ENCODE measurements around the gene DLL3.
"Not testable (repeated sequence)": the region's sequence is repeated elsewhere in the genome, so short reads cannot be mapped to it uniquely, and the experiment has no call there.

The DLL3 gene

DNA sequence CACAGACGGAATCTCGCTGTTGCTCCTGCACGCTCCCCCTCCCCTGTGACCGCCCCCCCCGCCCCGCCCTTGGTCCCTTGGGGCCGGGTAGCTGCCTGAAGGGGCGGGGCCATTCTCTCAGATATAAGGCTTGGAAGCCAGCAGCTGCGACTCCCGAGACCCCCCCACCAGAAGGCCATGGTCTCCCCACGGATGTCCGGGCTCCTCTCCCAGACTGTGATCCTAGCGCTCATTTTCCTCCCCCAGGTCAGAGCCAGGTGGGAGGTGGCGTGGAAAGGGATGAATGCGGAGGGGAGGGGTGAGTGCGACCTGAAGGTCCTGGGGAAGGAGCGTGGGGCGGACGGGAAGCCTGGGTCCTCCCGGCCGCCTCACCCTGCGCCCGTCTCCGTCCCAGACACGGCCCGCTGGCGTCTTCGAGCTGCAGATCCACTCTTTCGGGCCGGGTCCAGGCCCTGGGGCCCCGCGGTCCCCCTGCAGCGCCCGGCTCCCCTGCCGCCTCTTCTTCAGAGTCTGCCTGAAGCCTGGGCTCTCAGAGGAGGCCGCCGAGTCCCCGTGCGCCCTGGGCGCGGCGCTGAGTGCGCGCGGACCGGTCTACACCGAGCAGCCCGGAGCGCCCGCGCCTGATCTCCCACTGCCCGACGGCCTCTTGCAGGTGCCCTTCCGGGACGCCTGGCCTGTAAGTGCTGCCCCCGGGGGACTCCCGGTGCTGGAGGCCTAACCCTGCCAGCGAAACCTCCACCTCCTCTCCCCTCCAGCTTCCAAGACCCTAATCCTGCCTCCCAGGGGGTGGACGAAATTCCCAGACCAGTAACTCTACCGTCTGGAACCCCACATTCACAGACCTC lies at the start of gene DLL3:
Gene DLL3 (plus strand): TSS at position 150 of the 845 bp plus-strand sequence. CDS start 28 bp downstream, at position 178.
- no peak for DNase-seq (ENCODE audit: low read depth, low spot score)

- DNase-seq (ENCODE audit: low read depth, low spot score): no peak
Observed at GRCh38 chr19:39449116-39449797, 49.5 kb upstream of the DLL3 start.

GRCh38 chr19:39451257-39451656 lies 47.5 kb upstream of the DLL3 start:
- DNase-seq (ENCODE audit: low read depth, low spot score): not testable (repeated sequence)

DNA sequence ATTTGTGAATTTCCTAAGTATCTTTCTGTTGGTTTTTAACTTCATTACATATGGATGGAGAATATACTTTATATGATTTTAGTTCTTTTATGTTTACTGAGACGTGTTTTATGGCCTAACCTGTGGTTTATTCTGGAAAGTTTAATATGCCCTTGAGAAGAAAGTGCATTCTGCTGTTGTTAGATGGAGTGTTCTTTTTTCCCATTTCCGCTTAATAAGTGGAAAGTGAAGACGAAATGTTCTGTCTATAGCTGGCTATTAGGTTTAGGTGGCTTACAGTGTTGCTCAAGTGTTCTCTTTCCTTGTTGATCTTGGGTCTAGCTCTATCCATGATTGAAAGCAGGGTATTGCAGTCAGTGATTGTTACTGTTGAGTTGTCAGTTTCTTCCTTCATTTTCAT lies 35.3 kb upstream of the DLL3 start:
- DNase-seq (ENCODE audit: low read depth, low spot score): no peak

GRCh38 chr19:39465956-39466747 lies 32.6 kb upstream of the DLL3 start:
- no peak for DNase-seq (ENCODE audit: low read depth, low spot score)

GRCh38 chr19:39467941-39468340 lies 30.8 kb upstream of the DLL3 start:
- no peak for DNase-seq (ENCODE audit: low read depth, low spot score)

GRCh38 chr19:39469036-39469435 lies 29.7 kb upstream of the DLL3 start:
- DNase-seq (ENCODE audit: low read depth, low spot score): no peak

GRCh38 chr19:39469567-39469966 lies 29.2 kb upstream of the DLL3 start:
- DNase-seq (ENCODE audit: low read depth, low spot score): no peak

DNA sequence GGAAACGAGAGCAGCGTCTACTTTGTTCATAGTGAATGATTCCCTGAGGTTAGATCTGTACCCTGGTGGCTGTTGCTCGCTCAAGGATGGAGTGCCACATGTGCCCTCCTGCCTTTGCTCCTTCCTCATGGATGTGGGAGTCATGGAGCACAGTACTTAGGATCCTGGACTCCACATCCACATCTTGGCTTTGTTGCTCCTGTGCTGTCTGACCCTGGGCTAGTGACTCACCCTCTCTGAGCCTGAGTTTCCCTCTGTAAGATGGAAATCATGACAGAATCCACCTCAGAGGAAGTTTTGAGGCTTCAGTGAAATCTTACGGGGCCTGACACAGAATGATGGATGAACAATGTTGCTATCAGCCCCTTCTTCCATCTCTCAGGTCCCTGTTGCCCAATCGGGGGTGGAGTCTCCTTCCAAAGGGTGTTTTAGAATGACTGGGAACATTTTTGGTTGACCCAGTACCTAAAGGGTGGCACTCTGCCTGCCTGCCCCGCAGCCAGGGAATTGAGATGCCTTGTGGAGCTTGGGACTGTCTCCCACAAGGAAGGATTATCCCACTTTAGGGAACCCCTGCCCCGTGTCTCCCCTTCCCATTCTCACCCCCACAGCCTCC lies 27.9 kb upstream of the DLL3 start:
- DNase-seq (ENCODE audit: low read depth, low spot score): no peak

DNA sequence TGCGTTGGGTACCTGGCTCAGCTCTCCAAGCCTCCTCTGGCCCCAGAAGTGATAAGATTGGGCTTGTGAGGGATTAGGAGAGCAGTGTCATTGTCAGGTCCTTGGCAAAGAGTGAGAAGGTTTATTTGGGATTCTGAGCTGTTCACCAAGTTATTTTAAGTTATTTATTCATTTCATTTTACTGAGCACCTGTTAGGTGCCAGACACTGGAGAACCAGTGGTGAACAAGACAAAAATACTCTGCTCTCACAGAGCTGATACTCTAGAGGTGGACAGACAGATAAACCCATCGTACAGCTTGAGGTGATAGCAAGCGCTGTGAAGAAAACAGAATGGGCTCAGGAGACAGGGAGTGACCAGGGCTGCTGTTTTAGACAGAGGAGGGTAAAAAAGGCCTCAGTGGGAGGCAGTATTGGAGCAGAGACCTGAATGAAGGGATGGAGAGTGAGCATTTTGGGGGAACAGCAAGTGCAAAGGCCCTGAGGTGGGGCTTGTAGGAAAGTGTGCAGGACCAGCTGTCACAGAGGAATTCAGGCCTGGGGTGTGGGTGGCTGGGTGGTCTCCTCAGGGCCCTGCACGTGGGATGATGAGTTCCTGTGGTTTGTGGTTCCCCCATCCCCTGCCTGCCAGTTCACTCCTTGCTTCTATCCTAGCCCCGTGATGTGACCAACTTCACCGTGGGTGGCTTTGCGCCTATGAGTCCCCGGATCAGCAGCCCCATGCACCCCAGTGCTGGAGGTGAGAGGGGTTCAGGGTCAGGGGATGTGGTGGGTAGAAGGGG lies 26.8 kb upstream of the DLL3 start:
- no peak for DNase-seq (ENCODE audit: low read depth, low spot score)

- DNase-seq (ENCODE audit: low read depth, low spot score): no peak
Observed at GRCh38 chr19:39472746-39473442, 25.9 kb upstream of the DLL3 start.

DNA sequence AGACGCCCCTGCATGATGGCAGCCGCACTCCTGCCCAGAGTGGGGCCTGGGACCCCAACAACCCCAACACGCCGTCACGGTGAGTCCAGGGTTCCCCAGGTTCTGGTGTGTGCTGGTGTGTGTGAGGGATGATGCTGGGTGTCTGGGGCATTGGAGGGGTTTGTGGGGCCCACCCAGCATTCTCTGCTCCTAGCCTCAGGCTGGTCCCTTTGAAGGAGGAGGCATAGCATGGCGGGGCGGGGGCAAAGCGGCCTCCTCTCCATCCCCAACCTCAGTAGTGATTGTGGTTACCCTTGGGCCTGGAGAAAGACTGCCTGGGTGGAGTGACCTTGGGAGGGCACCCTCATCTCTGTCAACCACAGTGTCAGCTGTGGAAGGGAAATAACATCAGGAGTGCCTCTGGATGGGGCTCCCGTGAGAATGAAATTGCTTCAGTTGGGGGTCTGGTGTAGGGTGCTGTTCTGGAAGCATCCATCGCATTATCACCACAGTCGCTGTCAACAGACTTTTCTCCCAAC lies 25.2 kb upstream of the DLL3 start:
- no peak for DNase-seq (ENCODE audit: low read depth, low spot score)

GRCh38 chr19:39474139-39474620 lies 24.6 kb upstream of the DLL3 start:
- no peak for DNase-seq (ENCODE audit: low read depth, low spot score)

- DNase-seq (ENCODE audit: low read depth, low spot score): no peak
Observed at GRCh38 chr19:39475748-39476147, 23.0 kb upstream of the DLL3 start.

DNA sequence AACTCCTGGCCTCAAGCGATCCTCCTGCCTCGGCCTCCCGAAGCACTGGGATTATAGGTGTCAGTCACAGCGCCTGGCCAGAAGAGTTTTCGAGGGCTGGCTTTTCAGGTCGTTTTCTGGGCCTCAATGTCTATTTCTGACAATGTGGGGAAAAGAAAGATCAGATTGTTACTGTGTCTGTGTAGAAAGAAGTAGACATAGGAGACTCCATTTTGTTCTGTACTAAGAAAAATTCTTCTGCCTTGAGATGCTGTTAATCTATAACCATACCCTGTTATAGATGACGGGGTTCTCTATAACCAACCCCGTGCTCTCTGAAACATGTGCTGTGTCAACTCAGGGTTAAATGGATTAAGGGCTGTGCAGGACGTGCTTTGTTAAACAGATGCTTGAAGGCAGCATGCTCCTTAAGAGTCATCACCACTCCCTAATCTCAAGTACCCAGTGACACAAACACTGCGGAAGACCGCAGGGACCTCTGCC lies 19.4 kb upstream of the DLL3 start:
- DNase-seq (ENCODE audit: low read depth, low spot score): not testable (repeated sequence)

- DNase-seq (ENCODE audit: low read depth, low spot score): no peak
Observed at GRCh38 chr19:39479916-39480315, 18.8 kb upstream of the DLL3 start.

GRCh38 chr19:39480337-39481228 lies 18.2 kb upstream of the DLL3 start, which contains the start of gene TIMM50:
Gene TIMM50 (plus strand): TSS chr19:39480838. CDS start chr19:39480854, 16 bp downstream.
- DNase-seq (ENCODE audit: low read depth, low spot score): peak; percentile 77

- DNase-seq (ENCODE audit: low read depth, low spot score): no peak
Observed at GRCh38 chr19:39481229-39481545, 17.6 kb upstream of the DLL3 start.

- DNase-seq (ENCODE audit: low read depth, low spot score): no peak
Observed at GRCh38 chr19:39481676-39482075, 17.1 kb upstream of the DLL3 start.
